ENCODE measurements around the gene BCAM.

DNA sequence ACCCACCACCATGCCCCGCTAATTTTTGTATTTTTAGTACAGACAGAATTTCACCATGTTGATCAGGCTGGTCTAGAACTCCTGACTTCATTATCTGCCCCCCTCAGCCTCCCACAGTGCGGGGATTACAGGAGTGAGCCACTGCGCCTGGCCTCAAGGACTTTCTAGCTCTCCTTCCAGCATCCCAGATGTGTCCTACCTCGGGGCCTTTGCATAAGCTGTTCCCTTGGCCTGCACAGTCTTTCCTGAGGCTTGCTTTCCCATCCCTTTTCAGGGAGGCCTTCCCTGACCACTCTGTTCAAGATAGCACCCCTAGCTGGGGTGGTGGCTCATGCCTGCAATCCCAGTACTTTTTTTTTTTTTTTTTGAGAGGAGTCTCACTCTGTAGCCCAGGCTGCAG, 14.3 kb upstream of the BCAM start:
- TF ChIP-seq CTCF (IDR thresholded peaks at IDR 0.05 in 8 of 11, conservative IDR thresholded peaks at IDR 0.05 in 3 of 11) (no peak), POLR2AphosphoS5 (IDR thresholded peaks at IDR 0.05) (no peak)
